ENCODE results near the gene TEX38. TPM values are rescaled to one million over a fixed set of nuclear protein-coding genes. Genes with fewer than 3 reads are reported as not detected.
"Not testable (repeated sequence)": the region's sequence is repeated elsewhere in the genome, so short reads cannot be mapped to it uniquely, and the experiment has no call there.

The TEX38 gene
- polyA plus RNA-seq, 3 donors from 2014 or later = not detected

GRCh38 chr1:46647611-46648010, 24.0 kb upstream of the TEX38 start:
- Mint-ChIP-seq H3K4me3 (no peak overlapping the region), H3K9me3 (no peaks in the 10 kb centered on the region), H3K36me3 (peaks cover 27 to 38% (median 34%) of the 10 kb centered on the region in 3 donors), H3K4me1 (no peaks in the 10 kb centered on the region), H3K27ac (no peak overlapping the region), H3K27me3 (ENCODE audit: low read depth in 3 of 3) (no peaks in the 10 kb centered on the region)
- no peak for DNase-seq

DNA sequence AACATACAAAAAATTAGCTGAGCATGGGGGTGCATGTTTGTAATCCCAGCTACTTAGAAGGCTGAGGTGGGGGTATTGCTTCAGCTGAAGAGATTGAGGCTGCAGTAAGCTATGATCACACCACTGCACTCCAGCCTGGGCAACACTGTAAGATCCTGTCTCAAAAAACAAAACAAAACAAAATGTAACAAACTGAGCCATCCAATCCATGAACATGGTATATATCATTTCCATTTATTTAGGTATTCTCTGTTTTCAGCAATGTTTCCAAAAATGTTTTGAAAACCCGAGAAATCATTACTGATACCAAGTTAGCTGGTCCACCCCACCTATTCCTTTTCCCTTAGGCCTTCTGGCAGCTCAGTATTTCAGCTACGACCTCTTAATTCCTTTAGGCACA, 21.9 kb upstream of the TEX38 start:
- DNase-seq = no peak
- Mint-ChIP-seq H3K36me3 (peaks cover 37 to 44% (median 39%) of the 10 kb centered on the region in 3 donors), H3K27me3 (ENCODE audit: low read depth in 3 of 3) (no peaks in the 10 kb centered on the region), H3K4me3 (no peak overlapping the region), H3K9me3 (no peaks in the 10 kb centered on the region), H3K27ac (no peak overlapping the region), H3K4me1 (no peaks in the 10 kb centered on the region)

DNA sequence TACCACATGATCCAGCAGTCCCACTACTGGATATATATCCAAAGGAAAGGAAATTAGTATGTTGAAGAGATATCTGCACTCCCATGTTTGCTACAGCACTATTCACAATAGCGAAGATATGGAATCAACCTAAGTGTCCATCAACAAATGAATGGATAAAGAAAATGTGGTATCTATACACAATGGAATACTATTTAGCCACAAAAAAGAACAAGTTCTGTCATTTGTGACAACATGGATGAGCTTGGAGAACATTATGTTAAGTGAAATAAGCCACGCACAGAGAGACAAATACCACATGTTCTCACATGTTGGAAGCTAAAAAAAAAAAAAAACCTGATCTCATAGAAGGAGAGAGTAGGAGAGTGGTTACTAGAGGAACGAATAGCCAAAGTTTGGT, 21.2 kb upstream of the TEX38 start:
- DNase-seq = no peak
- Mint-ChIP-seq H3K4me3 (no peak overlapping the region), H3K36me3 (peaks cover 44 to 48% (median 46%) of the 10 kb centered on the region in 3 donors), H3K27me3 (ENCODE audit: low read depth in 3 of 3) (no peaks in the 10 kb centered on the region), H3K4me1 (no peaks in the 10 kb centered on the region), H3K27ac (peak overlapping the region in 1 of 6 donors; percentile 8), H3K9me3 (no peaks in the 10 kb centered on the region)

DNA sequence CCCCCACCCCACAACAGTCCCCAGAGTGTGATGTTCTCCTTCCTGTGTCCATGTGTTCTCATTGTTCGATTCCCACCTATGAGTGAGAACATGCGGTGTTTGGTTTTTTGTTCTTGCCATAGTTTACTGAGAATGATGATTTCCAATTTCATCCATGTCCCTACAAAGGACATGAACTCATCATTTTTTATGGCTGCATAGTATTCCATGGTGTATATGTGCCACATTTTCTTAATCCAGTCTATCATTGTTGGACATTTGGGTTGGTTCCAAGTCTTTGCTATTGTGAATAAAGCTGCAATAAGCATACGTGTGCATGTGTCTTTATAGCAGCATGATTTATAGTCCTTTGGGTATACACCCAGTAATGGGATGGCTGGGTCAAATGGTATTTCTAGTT, 20.5 kb upstream of the TEX38 start:
- peaks cover 51 to 54% (median 52%) of the 10 kb centered on the region in 3 donors for H3K36me3 Mint-ChIP-seq
- not testable (repeated sequence) for H3K4me1 Mint-ChIP-seq; DNase-seq; H3K9me3 Mint-ChIP-seq; H3K27me3 Mint-ChIP-seq (ENCODE audit: low read depth in 3 of 3); H3K4me3 Mint-ChIP-seq; H3K27ac Mint-ChIP-seq

GRCh38 chr1:46652321-46653100, 19.1 kb upstream of the TEX38 start:
- Mint-ChIP-seq H3K4me3 (no peak overlapping the region), H3K36me3 (peaks cover 45 to 47% (median 47%) of the 10 kb centered on the region in 3 donors), H3K27ac (no peak overlapping the region), H3K27me3 (ENCODE audit: low read depth in 3 of 3) (no peaks in the 10 kb centered on the region), H3K4me1 (no peaks in the 10 kb centered on the region), H3K9me3 (no peaks in the 10 kb centered on the region)
- DNase-seq = no peak

DNA sequence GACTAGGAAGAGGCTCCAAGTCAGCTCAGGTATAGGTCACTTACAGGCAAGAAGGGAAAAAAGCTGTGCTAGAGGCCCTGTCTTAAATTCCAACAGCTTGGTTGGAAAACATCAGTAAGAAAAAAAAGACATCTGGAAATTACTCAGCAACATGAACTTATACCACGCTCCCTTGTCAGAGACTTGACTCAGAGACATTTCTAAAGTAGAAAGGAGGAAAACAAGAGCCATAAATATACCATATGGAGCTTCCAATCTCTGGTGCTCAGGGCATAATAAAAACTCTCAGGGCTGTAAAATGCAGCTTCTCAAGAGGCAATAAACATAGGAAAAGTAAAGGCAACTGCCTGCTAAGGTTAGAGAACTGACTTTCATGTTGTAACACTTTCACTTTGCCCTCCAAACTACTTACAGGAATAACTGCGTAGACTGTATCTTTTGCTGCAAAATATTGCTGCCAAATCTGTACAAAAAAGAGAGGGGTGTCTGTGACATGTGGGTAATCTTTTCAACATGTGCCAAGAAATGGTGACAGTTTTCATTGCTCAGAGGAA, 18.2 kb upstream of the TEX38 start:
- H3K27me3 Mint-ChIP-seq (ENCODE audit: low read depth in 3 of 3) = no peaks in the 10 kb centered on the region
- DNase-seq = no peak
- no peak overlapping the region for H3K27ac Mint-ChIP-seq
- no peak overlapping the region for H3K4me3 Mint-ChIP-seq
- H3K4me1 Mint-ChIP-seq = no peaks in the 10 kb centered on the region
- no peaks in the 10 kb centered on the region for H3K9me3 Mint-ChIP-seq
- peaks cover 44 to 50% (median 46%) of the 10 kb centered on the region in 3 donors for H3K36me3 Mint-ChIP-seq

DNA sequence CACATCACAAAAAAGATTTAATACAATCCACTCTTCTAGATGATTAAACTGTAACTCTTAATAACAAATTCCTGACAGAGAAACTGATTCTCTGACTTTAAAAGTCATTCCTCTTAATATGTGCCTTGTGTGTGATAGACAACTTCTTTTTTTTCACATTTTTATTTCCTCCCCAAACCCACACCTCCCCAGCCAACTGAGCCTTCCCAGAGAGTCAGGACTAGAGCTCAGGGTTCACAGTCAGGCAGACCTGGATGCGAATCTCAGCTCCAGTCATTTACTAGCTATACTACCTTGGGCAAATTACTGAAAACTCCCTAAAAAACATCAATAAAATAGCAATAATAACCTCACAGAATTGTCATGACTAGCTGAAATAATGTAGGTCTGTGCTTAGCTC, 17.6 kb upstream of the TEX38 start:
- no peak for DNase-seq
- H3K27ac Mint-ChIP-seq = no peak overlapping the region
- peaks cover 44 to 50% (median 46%) of the 10 kb centered on the region in 3 donors for H3K36me3 Mint-ChIP-seq
- no peak overlapping the region for H3K4me3 Mint-ChIP-seq
- no peaks in the 10 kb centered on the region for H3K4me1 Mint-ChIP-seq
- H3K27me3 Mint-ChIP-seq (ENCODE audit: low read depth in 3 of 3) = no peaks in the 10 kb centered on the region
- no peaks in the 10 kb centered on the region for H3K9me3 Mint-ChIP-seq

DNA sequence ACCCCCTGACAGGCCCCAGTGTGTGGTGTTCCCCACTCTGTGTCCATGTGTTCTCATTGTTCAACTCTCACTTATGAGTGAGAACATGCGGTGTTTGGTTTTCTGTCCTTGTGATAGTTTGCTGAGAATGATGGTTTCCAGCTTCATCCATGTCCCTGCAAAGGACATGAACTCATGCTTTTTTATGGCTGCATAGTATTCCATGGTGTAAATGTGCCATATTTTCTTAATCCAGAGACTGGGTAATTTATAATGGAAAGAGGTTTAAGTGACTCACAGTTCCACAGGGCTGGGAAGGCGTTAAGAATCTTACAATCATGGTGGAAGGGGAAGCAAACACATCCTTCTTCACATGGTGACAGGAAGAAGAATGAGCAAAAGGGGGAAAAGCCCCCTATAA, 17.0 kb upstream of the TEX38 start:
- not testable (repeated sequence) for H3K27ac Mint-ChIP-seq; H3K4me1 Mint-ChIP-seq; H3K9me3 Mint-ChIP-seq; H3K27me3 Mint-ChIP-seq (ENCODE audit: low read depth in 3 of 3); H3K4me3 Mint-ChIP-seq; DNase-seq
- H3K36me3 Mint-ChIP-seq = peaks cover 40 to 45% (median 44%) of the 10 kb centered on the region in 3 donors

DNA sequence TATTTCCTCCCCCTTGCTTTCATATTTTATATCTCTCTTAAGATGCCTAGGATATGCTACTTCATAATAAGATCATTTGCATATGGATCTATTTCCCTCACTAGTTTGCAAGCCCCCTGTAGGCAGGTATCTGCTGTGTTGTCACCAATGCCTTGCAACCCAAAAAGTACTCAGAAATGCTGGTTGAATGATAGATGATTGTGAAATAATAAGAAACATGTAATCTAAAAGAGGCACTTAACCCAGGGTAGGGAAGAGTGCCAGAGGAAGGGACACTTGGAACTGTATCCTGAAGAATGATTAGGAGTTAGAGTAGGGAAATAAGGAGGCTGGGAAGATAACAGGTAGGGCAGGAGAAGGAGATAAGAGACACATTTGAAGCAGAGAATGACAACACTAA, 15.8 kb upstream of the TEX38 start:
- Mint-ChIP-seq H3K27me3 (ENCODE audit: low read depth in 3 of 3) (no peaks in the 10 kb centered on the region), H3K36me3 (peaks cover 28 to 36% (median 34%) of the 10 kb centered on the region in 3 donors), H3K27ac (no peak overlapping the region), H3K9me3 (no peaks in the 10 kb centered on the region), H3K4me1 (peaks cover 0 to 4% of the 10 kb centered on the region in 2 donors), H3K4me3 (no peak overlapping the region)
- DNase-seq = no peak

DNA sequence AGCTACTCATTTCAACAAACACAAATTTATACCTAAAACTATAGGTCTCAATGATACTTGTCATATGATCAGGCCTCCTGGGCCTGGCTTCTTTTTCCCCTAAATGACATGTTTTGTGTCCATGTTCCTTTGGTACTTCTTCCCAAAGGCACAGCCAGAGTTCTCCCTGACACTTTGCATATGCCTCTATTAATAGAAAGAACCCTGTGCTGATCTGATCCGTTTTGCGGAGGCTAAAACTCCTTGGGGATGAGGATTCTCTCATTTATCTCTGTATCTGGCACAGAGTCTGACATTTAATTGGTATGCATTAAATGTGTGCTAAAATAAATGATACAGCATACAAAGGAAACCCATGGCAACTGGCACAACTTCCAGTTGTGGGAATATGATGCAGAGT, 15.0 kb upstream of the TEX38 start:
- no peak for DNase-seq
- Mint-ChIP-seq H3K9me3 (no peaks in the 10 kb centered on the region), H3K4me1 (peaks cover 0 to 4% of the 10 kb centered on the region in 2 donors), H3K36me3 (peaks cover 28 to 36% (median 33%) of the 10 kb centered on the region in 3 donors), H3K4me3 (no peak overlapping the region), H3K27ac (no peak overlapping the region), H3K27me3 (ENCODE audit: low read depth in 3 of 3) (no peaks in the 10 kb centered on the region)

DNA sequence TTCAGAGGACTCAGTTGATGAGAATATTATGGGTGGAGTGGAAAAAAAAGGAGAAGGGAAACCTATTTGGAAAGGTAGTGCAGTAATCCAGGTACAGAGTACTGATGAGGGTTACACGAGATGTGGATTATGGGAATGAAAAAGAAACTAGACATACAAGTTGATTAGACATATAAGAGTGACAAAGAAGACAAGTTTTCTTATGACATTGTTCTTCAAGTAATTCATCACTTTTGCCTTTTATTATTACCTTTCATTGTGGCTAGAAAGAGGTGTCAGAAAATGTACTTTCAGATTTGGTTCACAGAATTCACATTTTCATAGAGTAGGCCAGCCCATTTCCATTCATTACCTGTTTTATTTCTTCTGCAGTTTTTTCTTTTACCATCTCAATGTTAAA, 13.9 kb upstream of the TEX38 start:
- Mint-ChIP-seq H3K9me3 (no peaks in the 10 kb centered on the region), H3K36me3 (peaks cover 19 to 28% (median 26%) of the 10 kb centered on the region in 3 donors), H3K4me3 (no peak overlapping the region), H3K27me3 (ENCODE audit: low read depth in 3 of 3) (no peaks in the 10 kb centered on the region), H3K27ac (peak overlapping the region in 1 of 6 donors; percentile 12), H3K4me1 (peaks cover 0 to 4% of the 10 kb centered on the region in 2 donors)
- no peak for DNase-seq

DNA sequence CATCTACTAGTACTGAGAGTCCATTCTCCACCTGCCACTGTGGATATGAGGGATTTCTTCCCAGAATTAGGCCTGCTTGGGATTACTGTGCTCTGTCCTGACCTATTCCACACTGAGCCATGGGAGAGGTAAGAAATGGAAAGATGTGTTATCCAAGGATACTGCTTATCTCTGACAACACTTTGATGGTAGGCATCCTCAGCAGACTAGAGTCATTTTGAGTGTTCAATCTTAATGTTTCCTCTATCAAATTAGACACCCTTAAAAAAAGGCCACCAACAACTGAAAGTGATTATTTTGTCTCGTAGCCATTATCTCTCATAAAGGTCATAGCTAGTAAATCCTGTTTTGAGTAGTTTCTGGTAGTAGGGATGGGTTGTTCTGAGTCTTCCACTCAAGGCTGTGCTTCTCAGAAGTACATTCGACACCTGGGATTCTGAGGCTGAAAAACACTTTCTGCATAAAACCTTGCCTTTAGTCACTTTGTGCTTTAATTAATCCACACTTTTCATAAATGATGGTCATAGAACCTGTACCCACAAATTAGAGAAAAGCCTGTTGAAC, 12.3 kb upstream of the TEX38 start:
- Mint-ChIP-seq H3K4me3 (no peak overlapping the region), H3K4me1 (peaks cover 0 to 4% of the 10 kb centered on the region in 2 donors), H3K27me3 (ENCODE audit: low read depth in 3 of 3) (no peaks in the 10 kb centered on the region), H3K9me3 (no peaks in the 10 kb centered on the region), H3K36me3 (peaks cover 21 to 40% (median 25%) of the 10 kb centered on the region in 3 donors), H3K27ac (no peak overlapping the region)
- no peak for DNase-seq

- DNase-seq; H3K27ac Mint-ChIP-seq; H3K27me3 Mint-ChIP-seq (ENCODE audit: low read depth in 3 of 3); H3K4me1 Mint-ChIP-seq; H3K9me3 Mint-ChIP-seq; H3K4me3 Mint-ChIP-seq: not testable (repeated sequence)
- peaks cover 19 to 39% (median 21%) of the 10 kb centered on the region in 3 donors for H3K36me3 Mint-ChIP-seq
Measured at GRCh38 chr1:46660116-46660515, 11.5 kb upstream of the TEX38 start.

- not testable (repeated sequence) for H3K27ac Mint-ChIP-seq; H3K4me3 Mint-ChIP-seq; DNase-seq; H3K9me3 Mint-ChIP-seq; H3K27me3 Mint-ChIP-seq (ENCODE audit: low read depth in 3 of 3)
- Mint-ChIP-seq H3K36me3 (peaks cover 10 to 20% (median 10%) of the 10 kb centered on the region in 3 donors), H3K4me1 (peaks cover 17 to 22% of the 10 kb centered on the region in 2 donors)
Measured at GRCh38 chr1:46662919-46663318, 8.7 kb upstream of the TEX38 start.

All from immature natural killer cell (primary cell).